Prostate gland (tissue), 2 donors: ENCODE results near the gene PPFIA4.

Experiments used
- CTCF ChIP-seq, 4 experiments: fragments of 200-600 bp in 2 of 4; fragments of 450-650 bp in 2 of 4; sonication (generic) in 2 of 4; IDR thresholded peaks; 1 replicate in 3 of 4; 2 replicates in 1 of 4; pipeline ENCODE4 v1.5.1; 2016 to 2019; ENCODE audit warnings: antibody characterized with exemption in 4 of 4, mild to moderate bottlenecking in 2 of 4, moderate library complexity in 2 of 4
- POLR2A ChIP-seq: fragments of 450-650 bp; IDR thresholded peaks from one replicate; pipeline ENCODE4 v1.6.1; 2016; ENCODE audit warnings: antibody characterized with exemption, mild to moderate bottlenecking
- POLR2AphosphoS5 ChIP-seq: sonication (generic); formaldehyde crosslinking; IDR thresholded peaks from one replicate; pipeline ENCODE4 v1.6.1; 2017; ENCODE audit warnings: antibody characterized with exemption

GRCh38 chr1:203104789-203105390 is 78.6 kb downstream of the PPFIA4 start:
- TF ChIP-seq CTCF (IDR thresholded peaks at IDR 0.05): no peak
- no peak for TF ChIP-seq POLR2A
- no peak for TF ChIP-seq POLR2AphosphoS5
